ENCODE data around the gene TMEM158. TPM values are rescaled to one million over a fixed set of nuclear protein-coding genes. Genes with fewer than 3 reads are reported as not detected.

Gene TMEM158
- total RNA-seq, 1 donor from 2014 or later: 1.2 TPM

DNA sequence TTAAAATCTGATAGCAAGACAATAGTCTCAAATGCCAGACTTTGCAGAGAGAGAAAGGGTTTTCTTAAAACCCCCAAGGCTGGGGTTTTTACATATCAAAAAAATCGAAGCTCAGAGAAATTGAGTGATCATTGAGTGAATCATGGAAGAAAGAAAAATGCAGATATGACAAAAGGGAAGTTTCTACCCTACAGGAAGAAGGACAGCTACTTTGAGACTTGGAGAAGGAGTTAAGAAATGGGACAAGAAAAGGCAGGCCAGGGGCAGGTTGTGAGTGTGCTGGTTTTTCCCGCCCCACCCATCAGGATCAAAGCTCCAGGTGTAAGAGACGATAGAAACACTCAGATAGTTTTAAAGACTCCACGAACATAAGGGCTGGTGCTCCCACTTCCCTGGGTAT is 18.6 kb downstream of the TMEM158 start:
- no peaks in the 10 kb centered on the region for H3K36me3 ChIP-seq
- H3K27me3 ChIP-seq: no peaks in the 10 kb centered on the region
- intact Hi-C loops (cut with DNase I): loop anchor here (5.0 kb wide), 1 partner anchor 165 kb away; no protein-coding TSS in a partner anchor
- H3K4me1 ChIP-seq: peaks cover 32% of the 10 kb centered on the region
- no peak overlapping the region for H3K27ac ChIP-seq
- no peak overlapping the region for H3K4me3 ChIP-seq
- no peak for DNase-seq (ENCODE audit: extremely low spot score in 2 of 2)
- TF ChIP-seq POLR2A (IDR thresholded peaks at IDR 0.05): no peak
- TF ChIP-seq, protein P1, sequence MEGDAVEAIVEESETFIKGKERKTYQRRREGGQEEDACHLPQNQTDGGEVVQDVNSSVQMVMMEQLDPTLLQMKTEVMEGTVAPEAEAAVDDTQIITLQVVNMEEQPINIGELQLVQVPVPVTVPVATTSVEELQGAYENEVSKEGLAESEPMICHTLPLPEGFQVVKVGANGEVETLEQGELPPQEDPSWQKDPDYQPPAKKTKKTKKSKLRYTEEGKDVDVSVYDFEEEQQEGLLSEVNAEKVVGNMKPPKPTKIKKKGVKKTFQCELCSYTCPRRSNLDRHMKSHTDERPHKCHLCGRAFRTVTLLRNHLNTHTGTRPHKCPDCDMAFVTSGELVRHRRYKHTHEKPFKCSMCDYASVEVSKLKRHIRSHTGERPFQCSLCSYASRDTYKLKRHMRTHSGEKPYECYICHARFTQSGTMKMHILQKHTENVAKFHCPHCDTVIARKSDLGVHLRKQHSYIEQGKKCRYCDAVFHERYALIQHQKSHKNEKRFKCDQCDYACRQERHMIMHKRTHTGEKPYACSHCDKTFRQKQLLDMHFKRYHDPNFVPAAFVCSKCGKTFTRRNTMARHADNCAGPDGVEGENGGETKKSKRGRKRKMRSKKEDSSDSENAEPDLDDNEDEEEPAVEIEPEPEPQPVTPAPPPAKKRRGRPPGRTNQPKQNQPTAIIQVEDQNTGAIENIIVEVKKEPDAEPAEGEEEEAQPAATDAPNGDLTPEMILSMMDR (IDR thresholded peaks at IDR 0.05): no peak
- no peak for TF ChIP-seq POLR2AphosphoS5 (IDR thresholded peaks at IDR 0.05; ENCODE audit: insufficient read depth in 1 of 2, low read depth in 1 of 2)
- H3K9me3 ChIP-seq: no peaks in the 10 kb centered on the region

DNA sequence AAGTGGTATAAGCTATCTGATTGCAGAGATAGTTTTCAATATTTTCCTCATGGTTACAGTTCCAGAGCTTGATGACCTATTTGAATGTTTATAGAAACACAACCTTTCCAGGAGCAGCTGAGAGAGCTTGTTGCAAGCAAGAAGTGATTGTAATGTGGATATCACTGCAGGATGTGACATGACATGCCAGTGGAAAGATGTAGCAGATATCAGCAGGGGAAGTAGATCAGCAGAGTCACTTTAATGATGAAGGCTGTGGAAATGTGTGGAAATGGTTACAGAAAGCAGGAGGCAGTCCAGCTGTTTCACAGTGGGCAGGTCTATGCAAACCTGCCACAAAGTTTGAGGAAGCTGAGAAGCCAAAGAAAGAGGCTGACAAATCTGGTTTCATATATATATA is 21.0 kb downstream of the TMEM158 start:
- Histone ChIP-seq H3K9me3 (no peaks in the 10 kb centered on the region), H3K4me1 (peaks cover 9% of the 10 kb centered on the region), H3K4me3 (no peak overlapping the region), H3K27ac (no peak overlapping the region), H3K36me3 (no peaks in the 10 kb centered on the region), H3K27me3 (no peaks in the 10 kb centered on the region)
- DNase-seq (ENCODE audit: extremely low spot score in 2 of 2): no peak
- TF ChIP-seq POLR2A (IDR thresholded peaks at IDR 0.05) (no peak), POLR2AphosphoS5 (IDR thresholded peaks at IDR 0.05; ENCODE audit: insufficient read depth in 1 of 2, low read depth in 1 of 2) (no peak)
- TF ChIP-seq, protein P1 (IDR thresholded peaks at IDR 0.05): no peak
- intact Hi-C loops (cut with DNase I): loop anchor here (5.0 kb wide), 1 partner anchor 163 kb away; no protein-coding TSS in a partner anchor

DNA sequence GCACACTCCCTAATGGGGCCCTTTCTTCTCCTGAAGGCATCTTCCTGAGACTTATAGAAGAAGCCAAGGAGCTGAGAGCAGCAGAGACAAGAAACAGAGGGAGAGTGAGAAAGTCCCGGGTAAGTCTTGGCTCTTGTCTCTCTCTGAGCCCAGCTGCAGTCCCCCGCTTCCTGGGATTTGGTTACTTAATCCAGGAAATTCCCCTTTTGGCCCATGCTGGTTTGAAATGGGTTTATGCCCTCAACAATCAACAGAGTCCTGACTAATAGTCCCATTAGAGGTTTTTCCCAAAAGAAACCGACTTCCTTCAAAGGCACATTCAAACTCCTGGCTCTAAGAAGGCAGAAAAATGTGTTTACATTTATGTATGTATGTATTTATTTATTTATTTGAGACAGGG is 22.0 kb downstream of the TMEM158 start:
- intact Hi-C loops (cut with DNase I): no loop called here
- TF ChIP-seq POLR2AphosphoS5 (IDR thresholded peaks at IDR 0.05; ENCODE audit: insufficient read depth in 1 of 2, low read depth in 1 of 2): no peak
- TF ChIP-seq POLR2A (IDR thresholded peaks at IDR 0.05): no peak
- no peaks in the 10 kb centered on the region for H3K27me3 ChIP-seq
- no peaks in the 10 kb centered on the region for H3K9me3 ChIP-seq
- H3K36me3 ChIP-seq: no peaks in the 10 kb centered on the region
- H3K27ac ChIP-seq: no peak overlapping the region
- DNase-seq (ENCODE audit: extremely low spot score in 2 of 2): no peak
- H3K4me1 ChIP-seq: no peaks in the 10 kb centered on the region
- no peak overlapping the region for H3K4me3 ChIP-seq

DNA sequence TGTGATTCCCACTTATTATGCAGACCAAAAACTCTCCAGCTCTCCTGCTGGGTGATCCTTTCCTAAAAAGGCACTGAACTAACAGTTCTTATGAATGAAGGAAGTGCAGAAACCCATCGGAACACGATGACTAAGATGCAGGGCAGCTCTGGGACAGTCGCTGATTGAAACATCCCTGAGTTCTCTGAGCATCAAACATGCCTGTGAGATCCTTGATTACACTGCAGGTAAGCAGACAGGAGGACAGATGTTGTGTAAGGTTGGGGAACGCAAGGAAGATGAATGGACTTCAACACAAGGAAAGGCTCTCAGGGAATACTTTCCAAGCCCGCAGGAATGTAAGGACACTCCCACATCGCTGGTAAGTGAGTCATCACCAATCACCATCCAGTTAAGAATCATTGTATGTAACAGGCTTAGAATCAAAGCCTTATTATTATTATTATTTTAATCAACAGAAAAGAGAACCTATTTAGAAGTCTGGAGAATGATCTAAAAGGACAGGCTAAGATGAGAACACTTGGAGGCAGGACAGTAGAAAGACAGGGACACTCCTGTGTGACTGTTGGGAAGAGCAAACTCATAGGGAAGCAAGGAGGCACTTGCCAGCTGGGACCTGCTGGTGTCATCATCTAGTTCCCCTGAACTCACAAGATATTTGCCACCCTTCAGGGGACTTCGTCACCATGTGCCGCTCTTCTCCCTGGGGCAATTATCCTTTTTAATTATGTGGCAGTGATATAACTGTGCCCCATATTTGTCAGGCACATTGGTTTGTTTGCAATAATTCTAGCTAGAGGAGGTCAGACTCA is 26.0 kb downstream of the TMEM158 start:
- no peak for DNase-seq (ENCODE audit: extremely low spot score in 2 of 2)
- Histone ChIP-seq H3K4me3 (no peak overlapping the region), H3K4me1 (no peaks in the 10 kb centered on the region), H3K27me3 (no peaks in the 10 kb centered on the region), H3K36me3 (no peaks in the 10 kb centered on the region), H3K9me3 (no peaks in the 10 kb centered on the region), H3K27ac (no peak overlapping the region)
- peak in 1 of 2 donors; percentile 10 for TF ChIP-seq POLR2AphosphoS5 (IDR thresholded peaks at IDR 0.05; ENCODE audit: insufficient read depth in 1 of 2, low read depth in 1 of 2)
- TF ChIP-seq POLR2A (IDR thresholded peaks at IDR 0.05): no peak
- TF ChIP-seq, protein P1 (IDR thresholded peaks at IDR 0.05): no peak
- intact Hi-C loops (cut with DNase I): no loop called here

DNA sequence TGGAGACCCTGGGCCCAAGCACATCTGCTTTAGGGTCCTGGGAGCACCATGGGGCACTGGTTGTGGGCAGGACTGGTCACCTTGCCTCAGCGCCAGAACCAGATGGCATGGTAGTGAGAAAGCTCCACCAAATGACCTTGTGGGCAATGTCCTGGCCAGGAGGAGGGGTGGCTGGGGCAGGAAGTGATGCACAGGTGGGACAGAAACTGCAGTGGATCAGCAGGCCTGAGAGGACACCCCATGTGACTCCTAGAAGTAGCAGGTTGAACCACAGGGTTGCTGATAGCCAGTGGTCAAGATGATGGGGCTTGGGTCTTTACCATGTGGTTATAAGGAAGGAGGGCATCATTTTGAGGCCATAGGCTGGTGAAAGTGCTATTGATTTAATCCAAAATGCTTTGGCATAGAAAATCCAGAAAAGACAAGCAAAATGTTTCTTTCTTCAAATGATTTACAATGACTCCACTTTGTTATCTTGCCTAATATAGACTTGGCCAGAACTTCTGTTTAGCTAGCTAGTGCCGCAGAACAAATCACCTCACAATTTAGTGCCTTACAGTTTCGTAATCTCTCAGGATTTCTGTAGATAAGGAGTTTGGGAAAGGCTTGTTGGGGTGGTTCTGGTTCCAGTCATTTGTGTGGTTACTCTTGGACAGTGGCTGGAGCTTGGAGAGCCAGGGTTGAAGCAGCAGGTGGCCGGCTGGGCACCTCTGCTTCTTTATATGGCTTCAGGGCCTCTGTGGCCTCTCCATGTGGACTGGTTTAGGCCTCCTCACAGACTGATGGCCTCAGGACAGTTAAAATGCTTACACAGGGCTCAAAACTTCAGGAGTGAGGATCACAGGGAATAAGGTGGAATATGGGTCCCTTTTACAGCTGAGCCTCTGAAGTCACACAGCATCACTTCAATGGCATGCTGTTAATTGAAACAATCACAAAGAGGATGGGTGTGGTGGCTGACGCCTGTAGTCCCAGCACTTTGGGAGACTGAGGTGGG is 27.5 kb downstream of the TMEM158 start:
- TF ChIP-seq, protein P1 (IDR thresholded peaks at IDR 0.05): no peak
- no peak for TF ChIP-seq POLR2A (IDR thresholded peaks at IDR 0.05)
- no peak for TF ChIP-seq POLR2AphosphoS5 (IDR thresholded peaks at IDR 0.05; ENCODE audit: insufficient read depth in 1 of 2, low read depth in 1 of 2)
- Histone ChIP-seq H3K27ac (no peak overlapping the region), H3K4me1 (no peaks in the 10 kb centered on the region), H3K4me3 (no peak overlapping the region), H3K27me3 (no peaks in the 10 kb centered on the region), H3K36me3 (no peaks in the 10 kb centered on the region), H3K9me3 (no peaks in the 10 kb centered on the region)
- no peak for DNase-seq (ENCODE audit: extremely low spot score in 2 of 2)
- intact Hi-C loops (cut with DNase I): no loop called here

Data from vagina (tissue), 2 donors.